Calu3 (cell line): ENCODE measurements around the gene ELL2. TPM values are rescaled to one million over a fixed set of nuclear protein-coding genes. Genes with fewer than 3 reads are reported as not detected.
A peak's percentile ranks its signal among the peaks of the same experiment; 100 is the strongest.

Source experiments
- BruUV-seq: library from RNA; stranded (reverse); fragments of 400-500 nt; replicated peaks from 2 replicates; lab custom pipeline; 2021; lab: Mats Ljungman, UMichigan
- CTCF ChIA-PET: fragments of 300-600 bp; sonication (Branson Sonifier 250); formaldehyde crosslinking; loops from one replicate; lab custom pipeline; 2022; ENCODE audit warnings: antibody characterized with exemption; lab: Charles Lee
- DNase-seq: peaks from one replicate; pipeline ENCODE4 v3.0.0; 2022
- H3K27ac Mint-ChIP-seq: one replicate; pipeline ENCODE4 v1.8.0; 2022; ENCODE audit warnings: mixed read lengths; ENCODE audit not compliant: unreplicated experiment
- H3K27me3 Mint-ChIP-seq: one replicate; pipeline ENCODE4 v1.8.0; 2022; ENCODE audit warnings: mixed read lengths; ENCODE audit not compliant: unreplicated experiment
- H3K36me3 Mint-ChIP-seq: one replicate; pipeline ENCODE4 v1.8.0; 2022; ENCODE audit warnings: mild to moderate bottlenecking, moderate library complexity, mixed read lengths; ENCODE audit not compliant: insufficient read depth, unreplicated experiment
- H3K4me1 Mint-ChIP-seq: one replicate; pipeline ENCODE4 v1.8.0; 2022; ENCODE audit warnings: mild to moderate bottlenecking, low read depth, mixed read lengths; ENCODE audit not compliant: unreplicated experiment
- H3K4me3 Mint-ChIP-seq: one replicate; pipeline ENCODE4 v1.8.0; 2022; ENCODE audit warnings: mild to moderate bottlenecking, low read depth, moderate library complexity, mixed read lengths; ENCODE audit not compliant: unreplicated experiment
- H3K9me3 Mint-ChIP-seq: one replicate; pipeline ENCODE4 v1.8.0; 2022; ENCODE audit warnings: low read depth, mixed read lengths; ENCODE audit not compliant: unreplicated experiment
- CTCF ChIP-seq: fragments of 200-600 bp; IDR thresholded peaks from one replicate; pipeline ENCODE4 v1.8.0; 2022; ENCODE audit warnings: antibody characterized with exemption; ENCODE audit not compliant: unreplicated experiment
- intact Hi-C: fragments of 100-400 bp; cut with micrococcal nuclease; formaldehyde crosslinking; loops from one replicate; pipeline ENCODE4 v1.10.0; 2022; ENCODE audit not compliant: unreplicated experiment
- total RNA-seq: library from RNA; stranded (reverse); gene quantifications from 2 replicates; pipeline ENCODE4 v1.2.3, GENCODE V29; 2022

Gene ELL2
- total RNA-seq, 1 experiment from 2014 or later = 57.7 TPM

GRCh38 chr5:95969055-95969454 lies 7.4 kb upstream of the ELL2 start:
- peaks cover 23% of the 10 kb centered on the region for H3K4me1 Mint-ChIP-seq
- H3K27ac Mint-ChIP-seq = no peak overlapping the region
- H3K27me3 Mint-ChIP-seq = no peaks in the 10 kb centered on the region
- intact Hi-C loops = loop anchor here (10.0 kb wide), 1 partner anchor 324 kb away; the partner anchor contains the start of gene RFESD
- no peaks in the 10 kb centered on the region for H3K9me3 Mint-ChIP-seq
- H3K4me3 Mint-ChIP-seq = no peak overlapping the region
- no peak for TF ChIP-seq CTCF
- CTCF ChIA-PET = no interaction called here
- no peak for DNase-seq
- BruUV-seq = no TSS peak
- H3K36me3 Mint-ChIP-seq = no peaks in the 10 kb centered on the region

DNA sequence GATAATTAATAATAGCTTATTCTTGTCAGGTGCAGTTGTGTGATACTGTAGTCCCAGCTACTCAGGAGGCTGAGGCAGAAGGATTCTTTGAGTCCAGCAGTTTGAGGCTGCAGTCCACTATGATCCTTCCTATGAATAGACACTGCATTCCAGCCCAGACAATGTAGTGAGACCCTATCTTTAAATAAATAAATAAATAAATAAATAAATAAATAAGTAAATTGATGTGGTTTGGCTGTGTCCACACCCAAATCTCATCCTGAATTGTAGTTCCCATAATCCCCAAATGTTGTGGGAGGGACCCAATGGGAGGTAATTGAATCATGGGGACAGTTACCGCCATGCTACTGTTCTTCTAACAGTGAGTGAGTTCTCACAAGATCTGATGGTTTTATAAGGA lies 5.6 kb upstream of the ELL2 start:
- Mint-ChIP-seq H3K27me3 (no peaks in the 10 kb centered on the region), H3K4me1 (peaks cover 33% of the 10 kb centered on the region), H3K9me3 (no peaks in the 10 kb centered on the region), H3K36me3 (peaks cover 11% of the 10 kb centered on the region), H3K4me3 (no peak overlapping the region), H3K27ac (no peak overlapping the region)
- intact Hi-C loops = loop anchor here (10.0 kb wide), 1 partner anchor 322 kb away; the partner anchor contains the start of gene RFESD
- CTCF ChIA-PET = no interaction called here
- BruUV-seq = no TSS peak
- no peak for DNase-seq
- TF ChIP-seq CTCF = no peak

- intact Hi-C loops = loop anchor here (10.0 kb wide), 1 partner anchor 321 kb away; the partner anchor contains the start of gene RFESD
- no TSS peak for BruUV-seq
- H3K36me3 Mint-ChIP-seq = peaks cover 24% of the 10 kb centered on the region
These were observed 4.4 kb upstream of the ELL2 start for GRCh38 chr5:95966005-95966404.

GRCh38 chr5:95963650-95964410 lies 2.2 kb upstream of the ELL2 start:
- peaks cover 39% of the 10 kb centered on the region for H3K36me3 Mint-ChIP-seq
- intact Hi-C loops = loop anchor here (2.0 to 10.0 kb wide), 4 partner anchors 61 to 319 kb away; partner anchors contain the start of gene RFESD
- DNase-seq = peak; percentile 54
- H3K27ac Mint-ChIP-seq = peak overlapping the region; percentile 80
- TF ChIP-seq CTCF = no peak
- H3K27me3 Mint-ChIP-seq = no peaks in the 10 kb centered on the region
- BruUV-seq = no TSS peak
- no peaks in the 10 kb centered on the region for H3K9me3 Mint-ChIP-seq
- H3K4me1 Mint-ChIP-seq = peaks cover 53% of the 10 kb centered on the region
- CTCF ChIA-PET = interaction anchor here (0.6 to 0.7 kb wide), 2 partner anchors 156 to 903 kb away, joined by 3 to 4 read pairs; no protein-coding TSS in a partner anchor
- H3K4me3 Mint-ChIP-seq = no peak overlapping the region

More at GRCh38 chr5:95966005-95966404, 4.4 kb upstream of the ELL2 start:
- Mint-ChIP-seq H3K27me3 (no peaks in the 10 kb centered on the region), H3K4me3 (no peak overlapping the region), H3K27ac (no peak overlapping the region), H3K9me3 (no peaks in the 10 kb centered on the region), H3K4me1 (peaks cover 37% of the 10 kb centered on the region)
- CTCF ChIA-PET = no interaction called here
- TF ChIP-seq CTCF = no peak
- no peak for DNase-seq
